Natural killer cell (primary cell): ENCODE measurements around the gene CCIN. TPM values are rescaled to one million over a fixed set of nuclear protein-coding genes. Genes with fewer than 3 reads are reported as not detected.
A peak's percentile ranks its signal among the peaks of the same experiment; 100 is the strongest.

ENCODE experiments used
- ATAC-seq, 3 donors: fragments of 150-1000 bp in 2 of 3; fragments of 200-7000 bp in 1 of 3; cut with Tn5 transposase; 1 replicate in 1 of 3; 2 replicates in 2 of 3; pipeline ENCODE4 v1.10.0; 2021; ENCODE audit warnings: mild to moderate bottlenecking in 2 of 3, moderate library complexity in 2 of 3
- DNase-seq, 2 donors: peaks; one replicate each; pipeline versions ENCODE4 v3.0.0 to v3.0.0-alpha.2; 2013 to 2021; ENCODE audit warnings: mixed read lengths in 1 of 2
- H3K27ac ChIP-seq: one replicate; pipeline ENCODE4 v1.5.1; 2013; ENCODE audit warnings: mild to moderate bottlenecking, low read length
- H3K27me3 ChIP-seq: one replicate; pipeline ENCODE4 v1.6.1; 2013; ENCODE audit warnings: low read length; ENCODE audit not compliant: control insufficient read depth, insufficient read depth
- H3K36me3 ChIP-seq: one replicate; pipeline ENCODE4 v1.6.1; 2013; ENCODE audit warnings: low read length; ENCODE audit not compliant: control insufficient read depth, insufficient read depth
- H3K4me1 ChIP-seq: one replicate; pipeline ENCODE4 v1.6.1; 2013; ENCODE audit warnings: low read length; ENCODE audit not compliant: control insufficient read depth, insufficient read depth
- H3K4me3 ChIP-seq: one replicate; pipeline ENCODE4 v1.5.1; 2013; ENCODE audit warnings: low read length
- H3K9me3 ChIP-seq: one replicate; pipeline ENCODE4 v1.6.1; 2013; ENCODE audit warnings: low read length; ENCODE audit not compliant: control insufficient read depth, insufficient read depth
- H3K27ac Mint-ChIP-seq, 2 donors: one replicate each; pipeline ENCODE4 v1.8.0; 2022; ENCODE audit warnings: mild to moderate bottlenecking in 2 of 2, mixed read lengths in 2 of 2, moderate library complexity in 1 of 2
- H3K27me3 Mint-ChIP-seq, 2 donors: one replicate each; pipeline ENCODE4 v1.8.0; 2022; ENCODE audit warnings: low read depth in 2 of 2, mixed read lengths in 2 of 2
- H3K36me3 Mint-ChIP-seq: one replicate; pipeline ENCODE4 v1.8.0; 2022; ENCODE audit warnings: mixed read lengths
- H3K4me1 Mint-ChIP-seq, 2 donors: one replicate each; pipeline ENCODE4 v1.8.0; 2022; ENCODE audit warnings: mixed read lengths in 2 of 2
- H3K4me3 Mint-ChIP-seq: one replicate; pipeline ENCODE4 v1.8.0; 2022; ENCODE audit warnings: mild to moderate bottlenecking, moderate library complexity, mixed read lengths
- H3K9me3 Mint-ChIP-seq, 2 donors: one replicate each; pipeline ENCODE4 v1.8.0; 2022; ENCODE audit warnings: mixed read lengths in 2 of 2
- CTCF ChIP-seq: fragments of 200-600 bp; IDR thresholded peaks from one replicate; pipeline ENCODE4 v1.8.0; 2022; ENCODE audit warnings: antibody characterized with exemption
- WGBS: methylation state at CpG from one replicate; pipeline ENCODE4 v1.1.7; 2013; ENCODE audit warnings: missing lambda C conversion rate; ENCODE audit not compliant: insufficient coverage; 5-methylcytosine and 5-hydroxymethylcytosine counted together
- intact Hi-C: fragments of 100-400 bp; cut with micrococcal nuclease; formaldehyde crosslinking; loops from one replicate; pipeline ENCODE4 v1.14.2; 2022
- total RNA-seq, 4 donors: library from RNA; stranded (reverse); fragments of 120-200 nt in 1 of 4; gene quantifications; one replicate each; pipeline versions ENCODE4 v1.2.3 to v1.2.4, GENCODE V29; 2013 to 2022

The CCIN gene
- total RNA-seq, 3 donors from 2014 or later (not counting 1 experiment from before 2014, with no cell fraction given), result 2.0 to 2.8 (median 2.0) TPM

GRCh38 chr9:36143245-36143641 lies 25.9 kb upstream of the CCIN start:
- Mint-ChIP-seq H3K4me1 (peaks cover 94 to 98% of the 10 kb centered on the region in 2 donors), H3K27me3 (no peaks in the 10 kb centered on the region), H3K4me3 (peak overlapping the region; percentile 96), H3K27ac (peak overlapping the region; percentile 93 to 100), H3K9me3 (peaks cover 4 to 9% of the 10 kb centered on the region in 2 donors), H3K36me3 (no peaks in the 10 kb centered on the region)
- TF ChIP-seq CTCF, result no peak
- Histone ChIP-seq H3K4me3 (peak overlapping the region; percentile 51), H3K4me1 (peaks cover 99% of the 10 kb centered on the region), H3K36me3 (peaks cover 5% of the 10 kb centered on the region), H3K9me3 (peaks cover 6% of the 10 kb centered on the region), H3K27me3 (no peaks in the 10 kb centered on the region), H3K27ac (peak overlapping the region; percentile 86)
- no peak for ATAC-seq
- WGBS, result 55% methylated on average over 13 of the region's 13 CpGs
- intact Hi-C loops, result loop anchor here (1.0 to 10.0 kb wide), 2 partner anchors 8 to 328 kb away; partner anchors contain the start of genes HINT2 and SPAG8
- DNase-seq, result no peak

- TF ChIP-seq CTCF, result no peak
- Histone ChIP-seq H3K4me1 (peaks cover 99% of the 10 kb centered on the region), H3K27me3 (no peaks in the 10 kb centered on the region), H3K27ac (peak overlapping the region; percentile 86), H3K36me3 (peaks cover 5% of the 10 kb centered on the region), H3K9me3 (peaks cover 6% of the 10 kb centered on the region), H3K4me3 (peak overlapping the region; percentile 51)
- Mint-ChIP-seq H3K27me3 (no peaks in the 10 kb centered on the region), H3K4me3 (peak overlapping the region; percentile 96), H3K9me3 (peaks cover 4 to 9% of the 10 kb centered on the region in 2 donors), H3K36me3 (no peaks in the 10 kb centered on the region), H3K27ac (peak overlapping the region; percentile 93 to 100), H3K4me1 (peaks cover 81 to 93% of the 10 kb centered on the region in 2 donors)
- DNase-seq, result peak; percentile 36 to 57
- ATAC-seq, result peak; percentile 46 to 76 (median 64)
- 11% methylated on average over 12 of the region's 12 CpGs for WGBS
- intact Hi-C loops, result loop anchor here (2.0 to 10.0 kb wide), 2 partner anchors 46 to 330 kb away; partner anchors contain the start of genes CLTA, HINT2 and SPAG8
Measured at GRCh38 chr9:36144309-36145232, 24.6 kb upstream of the CCIN start.

GRCh38 chr9:36145970-36146369 lies 23.2 kb upstream of the CCIN start:
- Mint-ChIP-seq H3K27me3 (no peaks in the 10 kb centered on the region), H3K36me3 (no peaks in the 10 kb centered on the region), H3K9me3 (peaks cover 4 to 9% of the 10 kb centered on the region in 2 donors), H3K4me3 (peak overlapping the region; percentile 96), H3K4me1 (peaks cover 77 to 89% of the 10 kb centered on the region in 2 donors), H3K27ac (peak overlapping the region; percentile 93 to 100)
- no peak for TF ChIP-seq CTCF
- ATAC-seq (no peak), DNase-seq (no peak)
- Histone ChIP-seq H3K27me3 (no peaks in the 10 kb centered on the region), H3K27ac (no peak overlapping the region), H3K4me1 (peaks cover 99% of the 10 kb centered on the region), H3K36me3 (peaks cover 9% of the 10 kb centered on the region), H3K9me3 (peaks cover 6% of the 10 kb centered on the region), H3K4me3 (no peak overlapping the region)
- intact Hi-C loops, result loop anchor here (2.0 to 10.0 kb wide), 2 partner anchors 45 to 331 kb away; partner anchors contain the start of genes CLTA, HINT2 and SPAG8
- 98% methylated on average over 4 of the region's 4 CpGs for WGBS
